ENCODE measurements around the gene WNT9A.

DNA sequence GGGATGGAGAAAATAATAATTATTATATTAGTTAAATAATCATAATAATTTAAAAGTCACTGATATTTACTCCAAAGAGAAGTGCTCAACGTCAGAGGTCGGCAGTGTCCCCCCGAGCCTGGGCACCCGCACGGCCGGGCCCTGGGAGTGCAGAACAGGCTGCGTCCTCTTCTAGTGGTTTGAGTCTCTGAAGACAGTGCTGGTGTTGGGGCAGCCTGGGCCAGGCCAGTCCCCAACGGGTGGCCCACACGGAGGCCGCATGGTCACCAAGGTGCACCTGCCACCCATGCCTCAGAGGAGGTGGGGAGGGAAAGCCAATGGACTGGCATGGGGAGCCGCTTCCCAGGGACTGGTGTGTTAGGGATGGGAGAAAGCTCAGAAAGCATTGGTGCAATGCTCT is 27.3 kb downstream of the WNT9A start:
- TF ChIP-seq, protein P1, sequence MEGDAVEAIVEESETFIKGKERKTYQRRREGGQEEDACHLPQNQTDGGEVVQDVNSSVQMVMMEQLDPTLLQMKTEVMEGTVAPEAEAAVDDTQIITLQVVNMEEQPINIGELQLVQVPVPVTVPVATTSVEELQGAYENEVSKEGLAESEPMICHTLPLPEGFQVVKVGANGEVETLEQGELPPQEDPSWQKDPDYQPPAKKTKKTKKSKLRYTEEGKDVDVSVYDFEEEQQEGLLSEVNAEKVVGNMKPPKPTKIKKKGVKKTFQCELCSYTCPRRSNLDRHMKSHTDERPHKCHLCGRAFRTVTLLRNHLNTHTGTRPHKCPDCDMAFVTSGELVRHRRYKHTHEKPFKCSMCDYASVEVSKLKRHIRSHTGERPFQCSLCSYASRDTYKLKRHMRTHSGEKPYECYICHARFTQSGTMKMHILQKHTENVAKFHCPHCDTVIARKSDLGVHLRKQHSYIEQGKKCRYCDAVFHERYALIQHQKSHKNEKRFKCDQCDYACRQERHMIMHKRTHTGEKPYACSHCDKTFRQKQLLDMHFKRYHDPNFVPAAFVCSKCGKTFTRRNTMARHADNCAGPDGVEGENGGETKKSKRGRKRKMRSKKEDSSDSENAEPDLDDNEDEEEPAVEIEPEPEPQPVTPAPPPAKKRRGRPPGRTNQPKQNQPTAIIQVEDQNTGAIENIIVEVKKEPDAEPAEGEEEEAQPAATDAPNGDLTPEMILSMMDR (IDR thresholded peaks at IDR 0.05): no peak
- TF ChIP-seq POLR2A (IDR thresholded peaks at IDR 0.05): no peak
- no peak for TF ChIP-seq POLR2AphosphoS5 (IDR thresholded peaks at IDR 0.05)
